ENCODE results near the gene KLHDC1. TPM values are rescaled to one million over a fixed set of nuclear protein-coding genes. Genes with fewer than 3 reads are reported as not detected.
A peak's percentile ranks its signal among the peaks of the same experiment; 100 is the strongest.
"Not testable (repeated sequence)": the region's sequence is repeated elsewhere in the genome, so short reads cannot be mapped to it uniquely, and the experiment has no call there.

Gene KLHDC1, protein sequence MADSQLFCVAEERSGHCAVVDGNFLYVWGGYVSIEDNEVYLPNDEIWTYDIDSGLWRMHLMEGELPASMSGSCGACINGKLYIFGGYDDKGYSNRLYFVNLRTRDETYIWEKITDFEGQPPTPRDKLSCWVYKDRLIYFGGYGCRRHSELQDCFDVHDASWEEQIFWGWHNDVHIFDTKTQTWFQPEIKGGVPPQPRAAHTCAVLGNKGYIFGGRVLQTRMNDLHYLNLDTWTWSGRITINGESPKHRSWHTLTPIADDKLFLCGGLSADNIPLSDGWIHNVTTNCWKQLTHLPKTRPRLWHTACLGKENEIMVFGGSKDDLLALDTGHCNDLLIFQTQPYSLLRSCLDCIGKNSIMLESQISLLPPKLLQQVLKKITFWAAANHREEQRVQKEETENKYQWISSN
- polyA plus RNA-seq (2012; ENCODE audit: low read depth, missing spikeins): 0.82 TPM

DNA sequence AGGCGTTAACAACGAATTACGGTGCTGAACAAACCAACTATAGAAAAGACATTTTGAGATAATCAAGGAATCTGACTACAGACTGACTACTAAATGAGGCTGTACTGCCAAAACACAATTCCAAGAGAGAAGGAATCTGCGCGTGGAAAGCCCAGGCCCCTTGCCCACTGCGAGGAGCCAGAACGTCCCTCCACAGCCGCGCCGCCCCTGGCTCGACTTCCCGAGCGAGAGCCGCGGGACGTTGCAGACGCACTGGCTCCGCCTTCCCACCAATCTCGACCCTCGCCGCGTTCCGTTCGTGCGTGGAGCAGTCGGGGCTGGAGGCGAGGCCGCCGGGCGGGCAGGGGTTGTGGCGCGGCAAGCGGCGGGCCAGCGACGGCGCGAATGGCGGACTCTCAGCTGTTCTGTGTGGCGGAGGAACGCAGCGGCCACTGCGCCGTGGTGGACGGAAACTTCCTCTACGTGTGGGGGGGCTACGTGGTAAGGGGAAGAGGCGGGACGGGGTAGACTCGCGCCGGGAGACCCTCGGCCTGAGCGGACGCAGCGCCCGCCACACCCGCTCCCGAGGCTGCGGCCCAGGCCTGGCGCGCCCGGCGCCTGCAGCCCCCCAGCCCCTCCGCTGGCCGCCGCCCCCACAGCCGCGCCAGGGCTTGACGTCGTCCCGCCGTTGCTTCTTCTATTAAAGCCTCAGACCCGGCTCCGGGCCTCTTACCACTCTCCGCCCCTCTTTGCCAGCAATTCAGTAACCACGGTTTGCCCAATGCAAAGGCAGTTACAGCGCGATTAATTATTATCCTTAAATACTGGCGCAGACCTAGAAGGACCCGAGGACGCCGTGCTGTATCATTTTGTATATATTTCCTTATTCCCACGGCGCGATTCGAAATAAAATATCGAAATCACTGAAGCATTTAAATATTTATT, at the start of gene KLHDC1:
KLHDC1 (plus strand) TSS at position 310 of the 924 bp plus-strand sequence; CDS start at position 385, 75 bp downstream.
- DNase-seq (ENCODE audit: insufficient read length, low spot score) (peak; percentile 52), FAIRE-seq (peak; percentile 88)
- TF ChIP-seq SPI1 (IDR thresholded peaks at IDR 0.05; ENCODE audit: low read depth, low read length): no peak
- TF ChIP-seq POU2F2 (IDR thresholded peaks at IDR 0.05; ENCODE audit: low read depth, low read length): no peak
- no peak for TF ChIP-seq TAF1 (IDR thresholded peaks at IDR 0.05; ENCODE audit: low read depth, low read length)
- peak; percentile 50; the same call in 1 of the 2 replicates for TF ChIP-seq POLR2AphosphoS5 (IDR thresholded peaks at IDR 0.05; ENCODE audit: low read depth, low read length)
- TF ChIP-seq POLR2A (IDR thresholded peaks at IDR 0.05; ENCODE audit: low read depth, low read length): no peak
- TF ChIP-seq PAX5 (IDR thresholded peaks at IDR 0.05; ENCODE audit: insufficient read depth, low read length, severe bottlenecking): no peak

DNA sequence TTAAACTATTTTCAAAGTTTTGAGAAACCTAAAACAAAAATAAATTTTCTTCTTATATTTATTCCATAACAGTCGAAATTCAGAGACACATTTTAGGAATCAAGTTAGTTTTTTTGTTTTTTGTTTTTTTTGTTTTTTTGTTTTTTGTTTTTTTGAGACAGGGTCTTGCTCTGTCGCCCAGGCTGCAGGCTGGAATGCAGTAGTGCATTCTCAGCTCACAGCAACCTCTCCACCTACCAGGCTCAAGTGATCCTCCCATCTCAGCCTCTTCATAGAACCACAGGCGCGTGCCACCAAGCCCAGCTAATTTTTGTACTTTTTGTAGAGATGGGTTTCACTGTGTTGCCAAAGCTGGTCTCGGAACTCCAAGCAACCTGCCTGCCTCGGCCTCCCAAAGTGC, 39.4 kb upstream of the KLHDC1 start:
- FAIRE-seq: no peak
- DNase-seq (ENCODE audit: insufficient read length, low spot score): no peak
- TF ChIP-seq POU2F2 (IDR thresholded peaks at IDR 0.05; ENCODE audit: low read depth, low read length) (no peak), POLR2AphosphoS5 (IDR thresholded peaks at IDR 0.05; ENCODE audit: low read depth, low read length) (no peak), TAF1 (IDR thresholded peaks at IDR 0.05; ENCODE audit: low read depth, low read length) (no peak), PAX5 (IDR thresholded peaks at IDR 0.05; ENCODE audit: insufficient read depth, low read length, severe bottlenecking) (no peak), POLR2A (IDR thresholded peaks at IDR 0.05; ENCODE audit: low read depth, low read length) (no peak), SPI1 (IDR thresholded peaks at IDR 0.05; ENCODE audit: low read depth, low read length) (no peak)

DNA sequence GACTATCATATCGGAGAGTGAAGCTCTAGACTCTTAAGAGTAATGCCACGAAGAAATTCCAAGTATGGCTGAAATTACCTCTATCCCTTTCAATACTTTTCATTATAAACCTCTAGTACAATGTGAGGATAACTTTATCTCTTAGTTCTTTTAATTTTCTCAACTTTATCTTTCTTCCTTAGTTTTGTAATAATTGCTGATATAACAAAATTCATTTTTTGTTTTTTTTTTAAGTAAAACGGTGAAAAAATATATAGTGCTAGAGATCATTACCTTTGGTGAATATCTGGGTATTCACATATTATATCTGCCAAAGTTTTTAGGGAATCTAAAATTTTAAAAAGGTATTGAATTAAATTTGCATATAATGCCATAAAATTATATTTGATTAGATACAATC, 38.4 kb upstream of the KLHDC1 start:
- DNase-seq (ENCODE audit: insufficient read length, low spot score) (no peak), FAIRE-seq (no peak)
- no peak for TF ChIP-seq POU2F2 (IDR thresholded peaks at IDR 0.05; ENCODE audit: low read depth, low read length)
- TF ChIP-seq SPI1 (IDR thresholded peaks at IDR 0.05; ENCODE audit: low read depth, low read length): no peak
- no peak for TF ChIP-seq POLR2AphosphoS5 (IDR thresholded peaks at IDR 0.05; ENCODE audit: low read depth, low read length)
- no peak for TF ChIP-seq POLR2A (IDR thresholded peaks at IDR 0.05; ENCODE audit: low read depth, low read length)
- no peak for TF ChIP-seq PAX5 (IDR thresholded peaks at IDR 0.05; ENCODE audit: insufficient read depth, low read length, severe bottlenecking)
- no peak for TF ChIP-seq TAF1 (IDR thresholded peaks at IDR 0.05; ENCODE audit: low read depth, low read length)

DNA sequence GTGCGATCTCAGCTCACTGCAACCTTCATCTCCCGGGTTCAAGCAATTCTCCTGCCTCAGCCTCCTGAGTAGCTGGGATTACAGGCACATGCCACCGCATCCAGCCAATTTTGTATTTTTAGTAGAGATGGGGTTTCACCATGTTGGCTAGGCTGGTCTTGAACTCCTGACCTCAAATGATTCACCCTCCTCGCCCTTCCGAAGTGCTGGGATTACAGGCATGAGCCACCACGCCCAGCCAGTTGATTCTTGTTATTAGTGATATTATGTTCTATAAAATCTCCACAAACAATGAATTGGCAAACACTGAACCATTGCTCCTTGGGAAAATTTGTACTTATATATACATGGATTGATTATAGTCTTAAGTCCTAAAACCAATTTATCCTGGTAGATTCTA, 35.4 kb upstream of the KLHDC1 start:
- FAIRE-seq; DNase-seq (ENCODE audit: insufficient read length, low spot score): not testable (repeated sequence)

DNA sequence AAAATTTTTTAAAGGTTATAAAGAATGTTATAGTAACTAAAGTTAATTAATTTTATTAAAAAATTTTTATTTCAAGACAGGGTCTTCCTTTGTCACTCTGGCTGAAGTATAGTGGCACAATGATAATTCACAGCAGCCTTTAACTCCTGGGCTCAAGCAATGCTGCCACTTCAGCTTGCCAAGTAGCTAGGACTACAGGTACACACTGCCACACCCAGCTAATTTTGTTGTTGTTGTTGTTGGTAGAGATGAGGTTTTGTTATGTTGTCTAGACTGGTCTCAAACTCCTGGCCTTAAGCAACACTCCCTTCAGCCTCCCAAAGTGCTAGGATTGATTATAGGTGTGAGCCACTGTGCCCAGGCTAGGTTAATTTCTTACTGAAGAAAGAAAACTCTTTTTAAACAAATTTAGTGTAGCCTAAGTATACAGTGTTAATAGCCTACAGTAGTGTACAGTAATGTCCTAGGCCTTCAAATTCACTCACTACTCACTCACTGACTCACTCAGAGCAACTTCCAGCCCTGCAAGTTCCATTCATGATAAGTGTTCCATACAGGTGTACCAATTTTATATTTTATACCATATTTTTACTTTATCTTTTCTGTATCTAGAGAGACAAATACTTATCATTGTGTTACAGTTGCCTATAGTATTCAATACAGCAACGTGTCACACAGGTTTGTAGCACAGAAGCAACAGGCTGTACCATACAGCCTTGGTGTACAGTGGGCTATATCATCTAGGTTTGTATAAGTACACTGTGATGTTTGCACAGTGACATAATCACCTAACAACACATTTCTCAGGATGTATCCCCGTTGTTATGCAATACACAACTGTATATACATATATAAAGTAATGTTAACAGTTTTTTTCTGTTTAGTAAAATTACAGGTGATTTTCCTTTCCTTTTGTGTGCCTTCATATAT, 33.1 kb upstream of the KLHDC1 start:
- TF ChIP-seq PAX5 (IDR thresholded peaks at IDR 0.05; ENCODE audit: insufficient read depth, low read length, severe bottlenecking) (no peak), POLR2AphosphoS5 (IDR thresholded peaks at IDR 0.05; ENCODE audit: low read depth, low read length) (no peak), SPI1 (IDR thresholded peaks at IDR 0.05; ENCODE audit: low read depth, low read length) (no peak), TAF1 (IDR thresholded peaks at IDR 0.05; ENCODE audit: low read depth, low read length) (no peak), POLR2A (IDR thresholded peaks at IDR 0.05; ENCODE audit: low read depth, low read length) (no peak), POU2F2 (IDR thresholded peaks at IDR 0.05; ENCODE audit: low read depth, low read length) (no peak)
- DNase-seq (ENCODE audit: insufficient read length, low spot score) (no peak), FAIRE-seq (no peak)

DNA sequence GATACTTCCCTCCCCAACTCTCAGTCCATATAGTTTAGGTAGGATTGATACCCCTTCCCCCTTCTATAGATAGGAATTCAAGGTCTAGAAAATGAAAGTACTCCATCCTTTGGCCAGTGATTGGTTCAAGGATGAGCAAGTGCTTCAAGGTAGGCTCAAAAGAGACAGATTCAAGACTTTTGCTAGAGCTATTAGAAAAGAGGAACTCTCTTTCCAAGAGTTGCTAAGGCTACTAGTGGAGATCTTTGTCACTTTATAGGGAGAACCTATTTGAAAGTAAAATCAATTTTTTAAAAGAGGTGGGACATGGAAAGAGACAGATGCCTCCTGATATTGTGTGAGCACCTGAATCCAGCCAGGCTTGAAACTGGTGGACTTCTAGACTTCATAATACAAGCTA, 22.4 kb upstream of the KLHDC1 start:
- DNase-seq (ENCODE audit: insufficient read length, low spot score) (no peak), FAIRE-seq (no peak)
- TF ChIP-seq SPI1 (IDR thresholded peaks at IDR 0.05; ENCODE audit: low read depth, low read length): peak; percentile 47; the same call in 1 of the 2 replicates
- TF ChIP-seq PAX5 (IDR thresholded peaks at IDR 0.05; ENCODE audit: insufficient read depth, low read length, severe bottlenecking): no peak

DNA sequence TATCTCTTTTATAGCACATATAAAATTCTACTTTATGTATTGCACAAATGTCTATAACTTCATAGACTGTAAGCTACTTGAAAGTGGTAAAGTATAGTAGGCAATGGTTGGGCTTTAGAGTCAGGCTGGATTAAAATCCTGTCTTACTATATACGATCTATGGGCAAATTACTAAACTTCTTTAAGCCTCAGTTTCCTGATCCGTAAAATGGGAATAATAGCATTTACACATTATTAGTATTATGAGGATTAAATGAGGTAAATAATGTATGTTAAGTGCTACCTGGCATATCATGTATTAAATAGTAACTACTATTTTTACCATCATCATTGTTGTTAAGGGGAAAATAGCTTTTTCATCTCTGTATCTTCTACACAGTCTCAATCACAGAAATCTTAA, 19.3 kb upstream of the KLHDC1 start:
- DNase-seq (ENCODE audit: insufficient read length, low spot score) (no peak), FAIRE-seq (no peak)
- TF ChIP-seq PAX5 (IDR thresholded peaks at IDR 0.05; ENCODE audit: insufficient read depth, low read length, severe bottlenecking) (no peak), SPI1 (IDR thresholded peaks at IDR 0.05; ENCODE audit: low read depth, low read length) (no peak), POU2F2 (IDR thresholded peaks at IDR 0.05; ENCODE audit: low read depth, low read length) (no peak), POLR2AphosphoS5 (IDR thresholded peaks at IDR 0.05; ENCODE audit: low read depth, low read length) (no peak), TAF1 (IDR thresholded peaks at IDR 0.05; ENCODE audit: low read depth, low read length) (no peak), POLR2A (IDR thresholded peaks at IDR 0.05; ENCODE audit: low read depth, low read length) (no peak)

DNA sequence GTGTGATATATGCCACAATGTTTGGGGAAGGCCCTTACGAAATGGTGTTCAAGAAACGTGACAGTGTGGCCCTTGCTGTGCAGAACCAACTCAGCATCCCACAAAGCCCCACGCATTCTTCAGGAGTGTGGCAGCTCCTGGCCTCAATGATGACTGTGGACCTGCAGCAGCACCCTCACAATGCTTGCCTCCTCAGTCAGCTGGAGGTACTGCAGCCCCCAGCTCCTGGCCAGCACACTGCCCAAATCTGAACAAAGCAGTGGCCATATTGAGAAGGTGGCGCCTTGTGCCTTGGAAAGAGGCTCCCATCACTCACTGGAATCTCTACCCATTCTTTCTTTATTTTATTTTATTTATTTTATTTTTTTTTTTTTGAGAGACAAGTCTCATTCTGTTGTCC, 15.3 kb upstream of the KLHDC1 start:
- FAIRE-seq (no peak), DNase-seq (ENCODE audit: insufficient read length, low spot score) (no peak)

More for the DNA sequence above, 15.3 kb upstream of the KLHDC1 start:
- no peak for TF ChIP-seq TAF1 (IDR thresholded peaks at IDR 0.05; ENCODE audit: low read depth, low read length)
- TF ChIP-seq SPI1 (IDR thresholded peaks at IDR 0.05; ENCODE audit: low read depth, low read length): no peak
- TF ChIP-seq PAX5 (IDR thresholded peaks at IDR 0.05; ENCODE audit: insufficient read depth, low read length, severe bottlenecking): no peak
- TF ChIP-seq POLR2AphosphoS5 (IDR thresholded peaks at IDR 0.05; ENCODE audit: low read depth, low read length): no peak
- no peak for TF ChIP-seq POLR2A (IDR thresholded peaks at IDR 0.05; ENCODE audit: low read depth, low read length)
- no peak for TF ChIP-seq POU2F2 (IDR thresholded peaks at IDR 0.05; ENCODE audit: low read depth, low read length)

Measured in GM12891 (cell line).